HG03097 (cell line): Measurements from ENCODE around the gene CELF2.

Experiments used
- ATAC-seq: cut with Tn5 transposase; IDR thresholded peaks from one replicate; pipeline ENCODE4 v1.9.1; 2021; ENCODE audit not compliant: unreplicated experiment, low FRiP score

CELF2 gene

DNA sequence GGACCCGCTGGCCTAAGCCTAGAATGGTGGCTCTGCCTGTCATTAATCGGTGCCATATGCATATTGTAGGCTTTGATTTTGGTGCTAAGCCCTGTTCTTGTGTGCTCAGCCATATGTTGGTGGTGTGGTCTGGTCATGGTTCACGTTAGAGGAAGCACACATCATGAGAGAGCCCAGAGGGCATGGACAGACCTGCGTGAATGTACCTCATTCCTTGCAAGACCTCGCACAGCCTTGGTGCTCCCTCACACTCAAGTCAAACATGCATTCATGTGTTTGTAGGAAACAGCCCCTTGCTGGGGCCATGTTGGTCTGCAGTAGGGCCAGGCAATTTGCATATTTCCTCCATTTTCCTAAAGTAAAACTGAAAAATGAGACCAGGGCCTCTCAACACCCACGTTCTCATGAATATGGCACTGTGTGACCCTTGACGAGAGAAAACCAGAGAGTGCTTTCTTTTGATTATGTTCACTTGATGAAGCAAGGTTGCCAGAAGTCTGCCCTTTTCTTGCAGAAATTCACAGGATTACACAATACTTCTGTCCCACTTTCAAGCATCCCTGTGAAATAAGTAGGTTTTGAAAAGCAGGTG, 268.7 kb downstream of the CELF2 start:
- ATAC-seq: no peak

DNA sequence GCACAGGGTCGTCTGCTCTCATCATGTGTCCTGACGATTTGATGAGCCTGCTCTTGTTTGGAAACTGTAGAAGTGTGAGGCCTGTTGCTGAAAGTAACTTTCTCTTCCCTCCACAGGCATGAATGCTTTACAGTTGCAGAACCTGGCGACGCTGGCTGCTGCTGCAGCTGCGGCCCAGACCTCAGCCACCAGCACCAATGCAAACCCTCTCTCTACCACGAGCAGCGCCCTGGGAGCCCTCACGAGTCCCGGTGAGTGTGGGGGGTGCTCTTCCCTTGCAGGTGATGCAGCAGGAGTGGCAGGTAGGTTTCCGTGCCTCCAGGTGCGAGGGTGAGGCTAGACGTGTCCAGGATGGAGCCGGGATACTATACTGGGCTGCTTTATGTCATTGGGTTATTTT, 270.6 kb downstream of the CELF2 start:
- ATAC-seq: no peak

DNA sequence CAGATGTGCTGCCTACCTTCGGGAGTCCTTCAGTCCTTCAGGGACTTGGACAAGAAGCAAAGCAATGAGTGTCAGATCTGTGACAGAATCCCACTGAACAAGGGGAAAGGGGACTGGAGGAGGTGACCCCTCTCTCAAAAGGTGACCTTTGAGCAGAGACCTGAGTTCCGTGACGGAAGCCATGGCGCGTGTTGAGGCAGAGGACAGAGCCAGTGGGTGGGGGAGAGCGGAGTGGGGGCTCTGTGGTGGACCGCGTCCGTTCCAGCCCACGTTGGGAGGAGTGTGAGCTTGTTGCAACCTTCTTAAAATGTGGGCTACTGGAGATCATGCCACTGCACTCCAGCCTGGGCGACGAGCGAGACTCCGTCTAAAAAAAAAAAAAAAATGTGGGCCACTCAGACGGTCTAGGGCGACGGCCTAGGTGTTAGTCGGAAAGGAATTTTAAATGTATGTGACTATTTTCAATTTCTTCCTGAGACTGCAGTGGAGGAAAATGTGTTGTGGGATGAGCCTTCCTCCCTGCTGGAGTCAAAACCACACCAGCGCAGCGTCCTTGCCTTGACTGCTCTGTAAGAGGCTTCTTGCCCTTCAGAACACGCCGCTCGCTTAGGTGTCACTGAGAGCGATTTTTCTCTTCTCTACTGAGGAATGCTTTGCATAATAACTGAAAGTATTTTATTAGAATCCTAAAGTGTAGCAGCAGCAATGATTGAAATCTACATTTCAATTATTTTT, 272.7 kb downstream of the CELF2 start:
- no peak for ATAC-seq

DNA sequence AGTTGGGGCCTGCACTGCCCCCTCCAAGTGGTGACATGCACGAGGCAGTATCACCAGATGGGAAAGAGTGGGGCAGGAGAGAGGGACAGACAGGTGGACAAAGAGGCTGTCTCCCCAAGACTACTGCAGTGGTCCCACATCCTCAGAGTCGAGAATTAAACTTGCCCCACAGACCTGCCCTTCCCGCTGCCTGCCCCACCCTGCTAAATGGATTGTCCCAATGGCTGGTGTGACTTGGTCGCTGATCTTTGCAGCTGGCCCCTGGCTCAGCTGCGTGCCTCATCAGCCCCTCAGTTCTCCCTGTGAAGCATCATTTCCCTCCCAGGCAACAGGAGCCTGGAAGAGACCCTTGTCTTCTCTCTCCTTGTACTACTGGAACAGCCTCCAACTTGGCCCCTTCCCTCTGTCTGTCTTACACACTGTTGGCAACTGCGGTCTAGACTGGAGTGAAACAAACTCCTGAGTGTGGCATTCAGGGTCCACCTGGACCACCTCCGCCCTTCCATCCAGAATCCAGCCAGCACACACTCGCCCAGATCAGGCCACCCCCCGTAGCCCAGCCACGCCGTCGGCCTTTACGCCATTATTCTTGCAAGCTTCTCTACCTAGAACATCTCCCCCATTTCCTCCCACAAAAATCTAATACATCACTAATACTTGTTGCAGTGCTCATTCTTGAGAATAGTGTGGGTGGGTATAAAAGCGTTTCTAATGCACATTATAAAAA, 275.1 kb downstream of the CELF2 start:
- ATAC-seq: no peak

DNA sequence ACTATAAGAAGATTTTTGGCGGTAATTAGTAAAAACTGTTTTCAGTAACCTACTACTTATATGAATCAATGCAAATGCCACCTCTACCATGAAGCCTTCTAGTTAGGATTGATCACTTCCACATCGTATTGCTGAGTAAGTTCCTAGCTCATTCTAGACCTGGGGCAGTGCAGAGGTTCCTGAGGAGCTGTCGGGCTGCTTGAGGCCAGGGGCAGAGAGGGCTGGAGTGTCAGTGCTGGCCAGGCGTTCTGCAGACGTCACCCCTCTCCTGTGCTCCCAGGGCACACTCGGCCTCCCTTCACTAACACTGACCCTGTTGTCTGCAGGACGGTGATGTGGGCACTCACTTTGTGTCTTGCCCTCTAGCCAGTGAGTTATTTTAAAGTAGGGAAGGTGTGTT, 275.7 kb downstream of the CELF2 start:
- ATAC-seq: no peak

DNA sequence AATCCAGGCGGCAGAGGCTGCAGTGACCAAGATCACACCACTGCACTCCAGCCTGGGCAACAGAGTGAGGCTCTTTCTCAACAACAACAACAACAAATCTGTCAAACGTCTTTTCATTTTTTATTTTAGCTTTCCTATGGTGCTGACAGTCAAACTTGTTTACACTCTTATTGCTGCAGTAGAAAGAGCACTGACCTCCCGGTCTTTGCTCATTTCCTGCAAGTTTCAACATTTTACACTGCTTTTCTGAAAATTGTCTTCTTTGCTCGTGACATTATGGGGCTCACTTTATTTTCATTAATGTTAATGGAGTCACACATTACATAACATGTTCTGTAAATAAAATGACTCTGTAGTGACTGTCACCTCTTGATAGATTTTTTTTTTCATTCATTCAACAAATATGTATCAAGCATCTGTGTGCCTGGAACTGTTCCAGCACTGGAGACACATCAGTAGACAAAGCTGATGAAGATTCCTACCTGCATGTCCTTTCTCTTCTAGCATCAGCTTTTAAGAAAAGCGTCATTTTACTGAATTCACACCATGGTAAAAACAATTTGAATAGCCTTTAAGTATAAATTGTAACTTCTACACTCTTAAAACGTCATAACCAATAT, 277.3 kb downstream of the CELF2 start:
- ATAC-seq: no peak

DNA sequence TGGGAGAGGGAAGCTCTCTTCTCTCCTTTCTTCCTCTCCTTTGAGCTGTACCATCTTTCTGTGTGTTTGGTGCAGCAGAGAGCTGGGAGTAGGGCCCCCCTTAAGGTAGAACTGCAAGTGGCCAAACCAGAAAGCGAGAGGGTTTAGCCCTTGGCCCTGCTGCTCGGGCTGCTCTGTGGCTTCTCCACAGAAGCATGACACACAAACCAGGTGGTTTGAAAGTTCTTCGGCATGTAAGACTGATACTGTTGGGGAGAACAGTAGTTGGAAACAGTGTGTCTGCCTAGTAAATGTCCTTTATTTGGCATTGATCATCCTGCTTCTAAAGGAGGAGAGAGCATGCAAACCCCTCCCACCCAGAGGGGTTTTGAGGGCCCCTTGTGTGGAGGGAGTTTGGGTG, 277.8 kb downstream of the CELF2 start:
- no peak for ATAC-seq

DNA sequence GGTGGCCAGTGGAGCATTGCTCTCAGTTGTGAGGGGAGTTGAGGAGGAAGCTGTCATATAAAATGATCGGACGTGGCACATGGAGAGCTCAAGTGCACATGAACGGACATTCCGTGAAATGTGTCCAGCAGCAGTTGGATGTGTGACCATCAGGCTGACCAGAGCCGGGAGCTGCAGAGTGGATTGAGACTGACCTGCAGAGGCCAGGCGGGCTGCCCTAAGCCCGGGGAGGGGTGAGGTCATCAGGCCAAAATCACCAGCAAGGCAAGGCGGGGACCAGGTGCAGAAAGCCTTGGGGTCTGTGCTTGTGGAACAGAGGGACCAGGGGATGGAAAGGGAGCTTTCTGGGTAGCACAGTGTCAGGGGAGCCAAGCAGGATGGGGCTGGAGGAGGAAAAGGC, 279.5 kb downstream of the CELF2 start:
- no peak for ATAC-seq

DNA sequence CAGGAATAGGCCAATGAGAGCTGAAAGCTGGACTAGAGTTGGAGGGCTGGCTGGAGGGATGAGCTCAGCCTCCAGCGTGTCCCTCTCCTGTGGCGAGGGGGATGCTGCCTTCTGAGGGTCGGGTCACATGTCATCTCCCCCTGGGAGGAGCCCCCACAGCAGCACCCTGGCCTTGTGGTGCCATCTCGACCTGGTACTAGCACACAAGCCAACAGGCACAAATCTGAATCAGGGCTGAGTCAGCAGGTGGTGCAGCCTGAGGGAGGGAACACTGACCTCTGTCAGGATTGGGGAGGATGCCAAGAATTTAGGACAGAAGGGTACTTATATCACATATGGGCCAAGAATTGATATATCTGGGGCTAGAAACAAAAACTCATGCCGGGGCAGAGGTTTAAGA, 280.4 kb downstream of the CELF2 start:
- no peak for ATAC-seq

DNA sequence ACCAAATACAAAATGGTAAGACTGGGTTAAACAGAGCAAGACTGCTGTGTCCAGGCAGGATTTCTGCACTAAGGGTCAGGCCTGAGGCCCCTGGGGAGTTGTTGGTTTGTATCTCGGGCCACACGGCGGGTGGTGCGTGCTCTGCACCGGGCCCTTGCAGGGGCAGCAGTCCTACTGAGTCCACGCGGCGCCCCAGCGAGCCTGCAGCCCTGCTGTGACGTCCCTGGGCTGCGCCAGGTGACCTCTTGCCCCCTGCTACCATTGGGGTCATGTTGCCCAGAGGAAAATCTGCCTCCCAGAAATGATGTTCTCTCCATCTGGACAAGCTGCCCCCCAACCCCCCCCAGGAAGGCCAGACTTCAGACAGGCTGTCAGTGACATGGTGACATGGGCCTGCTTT, 281.5 kb downstream of the CELF2 start:
- no peak for ATAC-seq

DNA sequence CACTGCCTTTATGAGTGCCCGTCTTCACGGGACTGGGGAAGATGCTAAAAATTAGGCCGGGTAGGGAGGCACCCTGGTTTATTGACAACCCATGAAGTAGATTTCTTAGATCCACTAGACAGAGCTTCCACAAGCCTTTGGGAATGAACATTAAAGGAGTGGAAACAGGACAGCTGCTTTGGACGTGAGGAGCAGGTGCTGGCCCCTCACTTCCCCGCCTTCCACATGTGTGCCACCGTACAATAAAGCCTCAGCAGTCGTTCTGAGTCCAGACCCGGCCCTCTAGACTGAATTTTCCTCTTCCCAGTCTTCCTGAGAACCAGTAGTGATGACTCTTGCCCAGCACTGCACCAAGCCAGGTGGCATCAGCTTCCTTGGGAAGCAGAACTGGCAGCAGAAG, 282.4 kb downstream of the CELF2 start:
- no peak for ATAC-seq

DNA sequence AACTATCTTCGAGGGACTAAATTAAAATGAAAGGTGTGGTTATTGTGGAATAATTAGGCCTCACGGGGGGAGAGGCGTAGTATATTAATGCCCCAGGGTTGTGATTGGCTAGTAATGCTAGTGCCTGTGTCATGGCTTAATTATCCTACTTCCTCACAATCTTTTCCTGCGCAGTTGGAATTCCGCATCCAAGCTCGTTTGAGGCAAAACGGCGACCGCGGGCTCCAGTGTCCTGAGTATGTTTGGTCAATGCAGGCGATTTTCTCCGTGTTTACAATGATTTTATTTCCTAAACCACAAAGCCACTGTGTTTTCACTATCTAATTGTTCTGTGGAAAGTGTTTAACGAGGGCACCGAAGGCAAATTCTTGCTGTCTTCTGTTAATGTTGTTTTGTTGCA, 282.9 kb downstream of the CELF2 start:
- ATAC-seq: no peak

DNA sequence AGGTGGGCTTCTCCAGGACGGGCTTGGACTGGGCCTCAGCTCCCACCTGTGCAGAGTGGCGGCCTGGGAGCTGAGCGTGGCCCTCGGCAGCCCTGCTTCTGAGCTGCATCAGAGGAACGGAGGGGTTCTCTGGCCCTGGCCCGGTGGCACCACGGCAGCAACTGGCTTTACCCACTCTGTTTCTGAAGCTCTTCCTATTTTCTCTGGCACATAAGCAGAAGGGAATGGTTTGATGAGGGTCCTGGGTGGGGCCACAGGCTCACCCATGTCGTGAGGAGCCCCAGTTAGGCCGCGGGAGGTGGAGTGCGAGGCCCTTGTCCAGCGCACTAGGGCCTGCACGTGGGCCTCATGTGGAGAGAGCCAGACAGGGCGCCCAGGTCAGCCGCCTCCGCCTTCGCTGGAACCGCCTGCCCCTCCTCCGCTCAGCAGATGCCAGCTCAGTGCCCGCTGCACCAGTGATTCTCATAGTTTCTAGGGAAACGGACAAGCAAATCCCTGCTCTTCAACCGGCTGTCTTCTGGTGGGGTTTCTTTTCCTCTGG, 284.0 kb downstream of the CELF2 start:
- ATAC-seq: no peak

DNA sequence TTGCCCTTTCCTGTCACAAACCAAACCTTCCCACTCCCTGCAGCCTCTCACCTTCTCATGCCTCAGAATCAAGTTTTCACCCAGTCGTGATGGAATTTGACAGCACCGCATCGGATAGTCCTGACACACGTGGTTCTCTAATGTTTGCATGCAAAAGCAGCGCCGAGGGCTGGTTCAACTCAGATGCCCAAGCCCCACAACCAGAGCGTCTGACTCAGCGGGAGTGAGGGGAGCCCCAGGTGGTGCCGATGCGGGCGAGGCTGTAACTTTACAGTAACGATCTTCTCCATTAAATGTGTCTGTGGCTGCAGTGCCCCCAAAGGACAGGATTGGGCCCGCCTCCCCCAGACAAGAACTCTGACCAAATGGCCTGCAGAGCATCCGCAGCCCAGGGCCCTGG, 284.5 kb downstream of the CELF2 start:
- no peak for ATAC-seq

DNA sequence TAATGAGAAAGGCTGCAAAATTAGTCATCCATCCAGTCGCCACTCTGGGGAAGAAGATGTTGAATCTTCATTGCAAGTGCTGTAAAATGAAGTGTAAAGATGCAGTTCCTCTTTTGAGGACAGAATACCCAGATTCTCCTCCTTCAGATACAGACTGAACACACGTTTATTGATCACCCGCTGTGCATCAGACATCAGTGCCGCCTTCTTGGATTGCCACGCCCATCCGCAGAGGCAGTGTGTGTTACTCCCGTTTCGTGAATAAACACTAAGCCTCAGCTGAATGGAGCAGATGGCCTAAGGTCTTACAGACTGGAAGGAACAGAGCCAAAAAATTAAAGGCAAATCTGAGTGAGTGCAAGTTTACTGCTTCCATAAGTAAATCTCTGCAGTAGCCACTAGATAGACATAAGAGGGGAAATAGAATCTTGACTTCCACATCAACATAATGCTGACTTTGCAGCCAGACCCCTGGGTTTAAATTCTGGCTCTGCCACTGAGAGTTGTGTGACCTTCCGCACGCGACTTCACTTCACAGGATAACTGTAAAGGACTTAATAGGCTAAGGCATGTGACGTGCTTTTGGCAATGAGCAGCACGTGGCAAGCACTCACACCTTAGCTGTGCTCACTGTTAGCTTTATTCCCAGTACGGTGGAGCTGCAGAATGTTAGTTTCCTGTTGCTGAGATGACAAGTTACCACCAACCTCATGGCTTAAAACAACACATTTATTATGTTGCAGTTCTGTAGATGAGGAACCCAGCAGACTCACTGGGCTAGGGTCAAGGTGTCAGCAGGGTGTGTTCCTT, 285.9 kb downstream of the CELF2 start:
- ATAC-seq: no peak

DNA sequence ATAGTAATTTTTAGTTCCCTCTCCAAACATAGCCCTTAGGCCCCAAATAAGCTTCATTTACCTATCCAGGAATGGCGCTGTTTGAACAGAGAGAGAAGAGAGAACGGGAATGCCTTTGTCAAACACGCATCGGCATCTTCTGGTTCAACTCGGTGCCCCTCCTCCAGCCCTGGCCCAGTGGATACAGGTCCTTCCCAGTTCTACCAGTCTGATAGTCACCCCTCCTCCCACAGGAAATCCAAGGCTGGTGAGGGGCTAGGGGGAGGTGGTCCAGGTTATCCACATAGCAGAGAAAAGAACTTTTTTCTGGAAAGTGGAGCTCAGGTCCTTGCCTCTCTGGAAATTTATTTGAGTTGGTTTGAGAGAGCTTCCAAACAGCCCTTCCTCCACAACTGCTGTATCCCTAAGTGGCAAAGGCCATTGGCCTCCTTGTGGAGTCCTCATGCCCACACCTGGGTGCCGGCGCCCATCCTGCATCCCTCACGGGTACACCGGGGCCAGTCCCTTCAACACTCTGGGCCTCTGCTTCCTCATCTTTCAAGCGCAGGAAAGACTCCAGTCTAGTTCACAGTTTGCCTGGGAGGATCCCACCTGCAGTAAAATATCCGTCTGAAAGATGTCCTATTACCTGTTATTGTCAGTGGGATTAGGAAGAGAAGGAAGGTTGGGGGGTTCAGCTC, 287.4 kb downstream of the CELF2 start:
- no peak for ATAC-seq

DNA sequence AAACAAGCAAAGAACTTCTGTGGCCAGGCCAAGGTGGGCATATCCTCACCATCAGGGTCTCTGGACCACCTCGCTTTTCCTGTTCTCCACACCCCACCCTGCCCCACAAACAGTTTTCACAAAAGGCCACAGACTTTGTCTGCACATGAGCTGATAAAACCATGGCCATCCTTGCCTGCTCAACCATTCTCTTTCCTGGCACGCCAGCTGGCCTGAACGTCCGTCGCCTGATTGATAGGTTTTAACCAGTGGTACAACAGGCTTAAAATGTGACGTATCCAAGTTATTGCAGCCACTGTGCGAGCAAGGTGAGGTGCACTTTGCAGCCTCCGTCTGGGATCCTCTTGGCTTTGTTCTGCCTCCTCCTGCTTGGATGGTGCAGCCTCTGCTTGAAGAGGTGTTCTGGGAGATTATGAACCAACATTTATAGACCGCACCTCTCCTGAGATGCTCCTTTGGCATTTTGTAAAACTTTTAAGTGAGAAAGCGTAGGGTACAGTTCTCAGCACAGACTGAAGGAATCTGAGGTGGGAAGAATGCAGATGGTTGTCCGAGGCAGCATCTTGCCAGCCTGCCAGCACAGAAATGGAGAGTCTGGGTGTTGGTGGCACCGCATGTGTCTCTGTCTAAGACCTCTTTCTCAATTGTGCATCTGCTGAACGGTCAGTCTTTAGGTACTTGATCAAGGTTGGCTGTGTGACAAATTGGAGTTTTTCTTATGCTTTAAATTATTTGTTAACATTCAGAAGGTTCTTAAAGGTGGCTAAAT, 288.3 kb downstream of the CELF2 start:
- no peak for ATAC-seq

DNA sequence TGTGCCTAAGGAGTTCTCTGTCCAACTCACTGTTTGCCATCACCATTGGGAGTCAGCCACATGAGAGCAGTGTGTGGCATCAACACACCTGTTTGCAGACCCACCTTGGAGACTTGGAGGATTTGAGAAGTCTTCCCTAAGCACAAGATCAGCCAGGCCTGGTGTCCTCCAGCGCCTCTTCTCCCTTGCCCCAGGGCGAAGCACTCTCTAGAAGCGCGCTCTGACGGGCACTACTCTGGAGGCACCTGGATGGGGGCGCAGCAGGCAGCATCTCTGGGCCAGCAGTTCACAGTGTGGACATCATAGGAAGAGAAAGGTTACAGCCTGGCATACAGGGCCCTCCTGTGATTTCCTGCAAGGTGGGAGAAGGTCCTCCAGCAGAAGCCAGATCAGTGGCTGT, 289.3 kb downstream of the CELF2 start:
- no peak for ATAC-seq

DNA sequence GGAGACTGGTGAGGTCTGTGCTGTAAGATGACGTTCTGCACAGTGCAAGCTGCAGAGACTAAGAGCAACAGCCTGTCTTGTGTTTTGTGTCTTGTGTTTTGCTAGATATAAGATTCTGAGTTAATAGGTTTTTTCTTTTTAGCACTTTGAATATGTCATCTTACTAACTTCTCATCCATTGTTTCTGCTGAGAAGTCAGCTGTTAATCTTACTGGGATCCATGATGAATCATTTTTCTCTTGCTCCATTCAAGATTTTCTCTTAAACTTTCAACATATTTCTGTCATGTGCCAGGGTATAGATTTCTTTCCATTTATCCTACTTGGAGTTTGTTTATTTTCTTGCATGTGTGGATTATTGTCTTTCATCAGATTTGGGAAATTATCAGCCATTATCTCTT, 290.3 kb downstream of the CELF2 start:
- ATAC-seq: no peak
